H1 (cell line): ENCODE results near the gene RILPL2. TPM values are rescaled to one million over a fixed set of nuclear protein-coding genes. Genes with fewer than 3 reads are reported as not detected.

Experiments used
- CTCF ChIA-PET: fragments of 300-600 bp; sonication (Branson Sonifier 250); formaldehyde crosslinking; loops from one replicate; lab custom pipeline; 2021; ENCODE audit not compliant: partially characterized antibody; lab: Charles Lee
- POLR2A ChIA-PET: fragments of 300-600 bp; sonication (Branson Sonifier 250); formaldehyde crosslinking; loops from one replicate; lab custom pipeline; 2021; ENCODE audit warnings: inconsistent platforms; ENCODE audit not compliant: partially characterized antibody; lab: Charles Lee
- DNase-seq, 2 experiments: peaks; one replicate each; pipeline versions ENCODE4 v3.0.0 to v3.0.0-alpha.2; 2010 to 2022; ENCODE audit warnings: low spot score in 2 of 2, low read depth in 1 of 2, mixed read lengths in 1 of 2
- FAIRE-seq: peaks from 2 replicates; lab custom pipeline; 2011; peaks lifted over from hg19 to GRCh38; lab: Jason Lieb, UNC
- H2AFZ ChIP-seq: 2 replicates; pipeline ENCODE4 v1.8.1; 2012; ENCODE audit warnings: low read length, inconsistent platforms
- H2AK5ac ChIP-seq: 2 replicates; pipeline ENCODE4 v1.6.1; 2013; ENCODE audit warnings: low read depth, low read length
- H2BK120ac ChIP-seq: replicated peaks from 2 replicates; pipeline ENCODE3; 2013; ENCODE audit warnings: low read depth, low read length, inconsistent platforms
- H2BK12ac ChIP-seq: 2 replicates; pipeline ENCODE4 v1.6.1; 2013; ENCODE audit warnings: low read depth, low read length
- H2BK15ac ChIP-seq: 2 replicates; pipeline ENCODE4 v1.6.1; 2013; ENCODE audit warnings: low read length
- H2BK20ac ChIP-seq: 2 replicates; pipeline ENCODE4 v1.6.1; 2013; ENCODE audit warnings: low read length
- H2BK5ac ChIP-seq: 2 replicates; pipeline ENCODE4 v1.6.1; 2013; ENCODE audit warnings: low read depth, low read length
- H3K14ac ChIP-seq: 2 replicates; pipeline ENCODE4 v1.6.1; 2013; ENCODE audit warnings: inconsistent platforms; ENCODE audit not compliant: insufficient read length
- H3K18ac ChIP-seq: 2 replicates; pipeline ENCODE4 v1.6.1; 2013; ENCODE audit warnings: low read length; ENCODE audit errors: extremely low read depth
- H3K23ac ChIP-seq: 2 replicates; pipeline ENCODE4 v1.6.1; 2013; ENCODE audit warnings: inconsistent platforms; ENCODE audit not compliant: insufficient read length
- H3K23me2 ChIP-seq: 2 replicates; pipeline ENCODE4 v1.6.1; 2013; ENCODE audit warnings: low read depth, low read length
- H3K27ac ChIP-seq: 2 replicates; pipeline ENCODE4 v1.6.1; 2011; ENCODE audit warnings: low read depth, low read length, inconsistent platforms
- H3K27me3 ChIP-seq, 4 experiments: replicated peaks in 1 of 4; 1 replicate in 1 of 4; 2 replicates in 3 of 4; pipeline versions ENCODE4 v1.6.1 to v1.8.1; 2011 to 2013; ENCODE audit warnings: low read length in 3 of 4, mild to moderate bottlenecking in 3 of 4, inconsistent platforms in 2 of 4, mixed read lengths in 2 of 4, moderate library complexity in 1 of 4; ENCODE audit not compliant: control insufficient read depth in 3 of 4, insufficient read depth in 3 of 4; ENCODE audit errors: extremely low read depth in 1 of 4
- H3K36me3 ChIP-seq, 4 experiments: 2 replicates each; pipeline versions ENCODE4 v1.6.1 to v1.8.1; 2011 to 2013; ENCODE audit warnings: mild to moderate bottlenecking in 4 of 4, low read length in 3 of 4, moderate library complexity in 2 of 4, control low read depth in 1 of 4, inconsistent platforms in 1 of 4; ENCODE audit not compliant: insufficient read depth in 4 of 4, control insufficient read depth in 2 of 4
- H3K4ac ChIP-seq: replicated peaks from 2 replicates; pipeline ENCODE3; 2013; ENCODE audit warnings: low read length, low read depth, mixed read lengths, inconsistent platforms; ENCODE audit not compliant: insufficient read length
- H3K4me1 ChIP-seq, 4 experiments: replicated peaks in 1 of 4; 1 replicate in 1 of 4; 2 replicates in 3 of 4; pipeline versions ENCODE4 v1.6.1 to v1.8.1; 2011 to 2013; ENCODE audit warnings: low read length in 3 of 4, inconsistent platforms in 2 of 4, mixed read lengths in 1 of 4; ENCODE audit not compliant: insufficient read depth in 4 of 4, control insufficient read depth in 3 of 4
- H3K4me2 ChIP-seq, 2 experiments: 2 replicates each; pipeline versions ENCODE4 v1.6.1 to v1.8.1; 2011 to 2013; ENCODE audit warnings: low read depth in 2 of 2, low read length in 2 of 2, control low read depth in 1 of 2, inconsistent platforms in 1 of 2, mild to moderate bottlenecking in 1 of 2; ENCODE audit not compliant: insufficient read depth in 1 of 2
- H3K4me3 ChIP-seq, 4 experiments: fragments of 200-600, 300-600 bp in 1 of 4; sonication (generic), shearing (Covaris generic), sonication (Bioruptor Twin) in 1 of 4; 2 replicates each; pipeline versions ENCODE4 v1.5.1 to v1.8.1; 2011 to 2016; ENCODE audit warnings: low read length in 4 of 4, low read depth in 3 of 4, control low read depth in 2 of 4, inconsistent platforms in 2 of 4, mild to moderate bottlenecking in 2 of 4, mixed read lengths in 1 of 4, moderate library complexity in 1 of 4; ENCODE audit not compliant: insufficient read depth in 2 of 4; ENCODE audit errors: extremely low read depth in 1 of 4
- H3K56ac ChIP-seq: replicated peaks from 2 replicates; pipeline ENCODE3; 2013; ENCODE audit warnings: low read depth, mild to moderate bottlenecking, mixed read lengths, low read length, inconsistent platforms; ENCODE audit not compliant: insufficient read length
- H3K79me1 ChIP-seq: 2 replicates; pipeline ENCODE4 v1.6.1; 2013; ENCODE audit warnings: low read depth, low read length, control low read depth
- H3K79me2 ChIP-seq, 2 experiments: 2 replicates each; pipeline versions ENCODE4 v1.6.1 to v1.8.1; 2012 to 2013; ENCODE audit warnings: low read length in 2 of 2, mild to moderate bottlenecking in 2 of 2, inconsistent platforms in 1 of 2; ENCODE audit not compliant: insufficient read depth in 2 of 2, control insufficient read depth in 1 of 2
- H3K9ac ChIP-seq, 4 experiments: replicated peaks in 1 of 4; 1 replicate in 1 of 4; 2 replicates in 3 of 4; pipeline versions ENCODE4 v1.6.1 to v1.8.1; 2011 to 2013; ENCODE audit warnings: low read depth in 3 of 4, low read length in 3 of 4, control low read depth in 2 of 4, mild to moderate bottlenecking in 2 of 4, moderate library complexity in 2 of 4, inconsistent platforms in 1 of 4; ENCODE audit errors: extremely low read depth in 1 of 4
- H3K9me3 ChIP-seq, 2 experiments: 2 replicates each; pipeline versions ENCODE4 v1.6.1 to v1.8.1; 2012 to 2013; ENCODE audit warnings: mild to moderate bottlenecking in 2 of 2, moderate library complexity in 2 of 2, control low read depth in 1 of 2, inconsistent platforms in 1 of 2, low read depth in 1 of 2, low read length in 1 of 2, mixed read lengths in 1 of 2; ENCODE audit not compliant: insufficient read depth in 2 of 2
- H4K20me1 ChIP-seq, 2 experiments: replicated peaks in 1 of 2; 2 replicates each; pipeline versions ENCODE3 to v1.8.1; 2011 to 2013; ENCODE audit warnings: inconsistent platforms in 2 of 2, low read length in 2 of 2, mild to moderate bottlenecking in 1 of 2; ENCODE audit not compliant: insufficient read depth in 2 of 2, control insufficient read depth in 1 of 2
- H4K5ac ChIP-seq: 2 replicates; pipeline ENCODE4 v1.6.1; 2013; ENCODE audit warnings: low read length, low read depth, mixed read lengths, inconsistent platforms; ENCODE audit not compliant: insufficient read length
- H4K8ac ChIP-seq: 2 replicates; pipeline ENCODE4 v1.8.0; 2013; ENCODE audit warnings: mild to moderate bottlenecking, moderate library complexity, low read length, inconsistent platforms; ENCODE audit not compliant: insufficient read depth; ENCODE audit errors: extremely low read depth
- H4K91ac ChIP-seq: replicated peaks from 2 replicates; pipeline ENCODE3; 2013; ENCODE audit warnings: low read length, mixed read lengths, inconsistent platforms; ENCODE audit not compliant: insufficient read length
- ASH2L ChIP-seq: fragments of 200-600, 300-600 bp; sonication (generic); IDR thresholded peaks from one replicate; pipeline ENCODE4 v1.7.1; 2017; ENCODE audit warnings: low read length
- EGR1 ChIP-seq: IDR thresholded peaks from 2 replicates; pipeline ENCODE4 v1.6.1; 2011; ENCODE audit warnings: low read depth, low read length, borderline replicate concordance
- EP300 ChIP-seq, 2 experiments: IDR thresholded peaks; 1 replicate in 1 of 2; 2 replicates in 1 of 2; pipeline ENCODE4 v1.6.1; 2011 to 2012; ENCODE audit warnings: low read depth in 2 of 2, low read length in 2 of 2, mild to moderate bottlenecking in 2 of 2, borderline replicate concordance in 1 of 2, inconsistent platforms in 1 of 2, moderate library complexity in 1 of 2
- FOSL1 ChIP-seq: IDR thresholded peaks from 2 replicates; pipeline ENCODE4 v1.6.1; 2011; ENCODE audit warnings: mild to moderate bottlenecking, low read depth, low read length, moderate library complexity; ENCODE audit not compliant: insufficient read depth
- GTF2F1 ChIP-seq: IDR thresholded peaks from 2 replicates; pipeline ENCODE4 v1.6.1; 2012; ENCODE audit warnings: low read depth, low read length, improper control_type of control experiment, borderline replicate concordance
- JUN ChIP-seq: IDR thresholded peaks from 2 replicates; pipeline ENCODE4 v1.6.1; 2011; ENCODE audit warnings: low read depth, mild to moderate bottlenecking, improper control_type of control experiment, low read length
- KDM4A ChIP-seq: IDR thresholded peaks from one replicate; pipeline ENCODE4 v1.7.1; 2012; ENCODE audit warnings: low read depth, mild to moderate bottlenecking, moderate library complexity, low read length, inconsistent platforms; ENCODE audit not compliant: severe bottlenecking
- KDM5A ChIP-seq: fragments of 200-600 bp; IDR thresholded peaks from 2 replicates; pipeline ENCODE4 v1.7.1; 2012; ENCODE audit warnings: mild to moderate bottlenecking, low read length, inconsistent platforms, mixed read lengths
- NRF1 ChIP-seq: IDR thresholded peaks from 2 replicates; pipeline ENCODE4 v1.6.1; 2011; ENCODE audit warnings: mild to moderate bottlenecking, low read depth, low read length, improper control_type of control experiment
- POLR2AphosphoS5 ChIP-seq: IDR thresholded peaks from 2 replicates; pipeline ENCODE4 v1.6.1; 2011; ENCODE audit warnings: low read depth, low read length
- SIN3A ChIP-seq, 2 experiments: IDR thresholded peaks in 1 of 2; conservative IDR thresholded peaks in 1 of 2; 2 replicates each; pipeline ENCODE4 v1.6.1; 2011 to 2012; ENCODE audit warnings: low read length in 2 of 2, improper control_type of control experiment in 1 of 2, low read depth in 1 of 2, mild to moderate bottlenecking in 1 of 2
- WGBS, 2 experiments: shearing (Covaris generic) in 1 of 2; methylation state at CpG; one replicate each; pipeline versions ENCODE4 v1.1.6 to v1.1.7; 2013 to 2015; ENCODE audit warnings: low lambda C conversion rate in 2 of 2, mixed read lengths in 2 of 2, inconsistent platforms in 1 of 2, low coverage in 1 of 2, missing lambda C conversion rate in 1 of 2; ENCODE audit not compliant: insufficient replicate concordance in 2 of 2, insufficient coverage in 1 of 2, insufficient read length in 1 of 2; ENCODE audit errors: extremely low coverage in 1 of 2, missing lambda C conversion rate in 1 of 2; 5-methylcytosine and 5-hydroxymethylcytosine counted together
- polyA plus RNA-seq, 7 experiments: library from polyadenylated mRNA; depleted of rRNA in 3 of 7; stranded (reverse) in 5 of 7; unstranded in 2 of 7; fragments of >200 nt in 5 of 7; fragments of 200-250 nt in 2 of 7; gene quantifications; 1 replicate in 5 of 7; 2 replicates in 1 of 7; 4 replicates in 1 of 7; pipeline versions ENCODE4 v1.2.1 to v1.2.3, GENCODE V29; 2011 to 2013; ENCODE audit warnings: missing spikeins in 2 of 7, mixed read lengths in 2 of 7
- total RNA-seq: library from RNA; stranded (reverse); fragmentation: NEBNext Ultra II Directional; extraction: Animal tissue kit (Norgen Biotek cat#: 25700); gene quantifications from 2 replicates; pipeline ENCODE4 v1.2.1, GENCODE V29; 2021

The RILPL2 gene
- total and polyA plus RNA-seq, 2 of the 8 experiments (the other 6 are each of a cell fraction or from before 2014, with no cell fraction given), result 0.77 to 1.4 TPM

- Histone ChIP-seq H2BK120ac (no peak within 1 kb of the TSS), H3K4me3 (peak within 1 kb of the TSS; percentile 77 to 98 (median 84)), H3K18ac (peak within 1 kb of the TSS; percentile 100), H3K27me3 (no peaks in the 10 kb centered on the region), H4K91ac (peak within 1 kb of the TSS; percentile 94), H2AFZ (peak within 1 kb of the TSS; percentile 47), H2AK5ac (no peak within 1 kb of the TSS), H3K79me1 (no peaks in the 10 kb centered on the region), H3K23ac (no peak within 1 kb of the TSS), H4K8ac (peak within 1 kb of the TSS; percentile 100; the same call in 1 of the 2 replicates), H3K4me2 (peak within 1 kb of the TSS; percentile 65 to 70), H4K20me1 (peaks cover 0 to 2% of the 10 kb centered on the region in 2 experiments), H2BK20ac (no peak within 1 kb of the TSS), H3K23me2 (0 out of 2 replicates have a peak, but pooled peaks cover 1% of the 10 kb centered on the region), H3K56ac (peak within 1 kb of the TSS; percentile 95), H3K9ac (peak within 1 kb of the TSS; percentile 76 to 98 (median 88)), H3K27ac (peak within 1 kb of the TSS; percentile 98), H3K14ac (no peak within 1 kb of the TSS), H3K79me2 (no peaks in the 10 kb centered on the region), H2BK15ac (no peak within 1 kb of the TSS; the same call in 1 of the 2 replicates), H3K4me1 (no peaks in the 10 kb centered on the region), H3K9me3 (no peaks in the 10 kb centered on the region), H3K36me3 (no peaks in the 10 kb centered on the region), H3K4ac (no peak within 1 kb of the TSS), H2BK5ac (peak within 1 kb of the TSS; percentile 99), H2BK12ac (peak within 1 kb of the TSS; percentile 87), H4K5ac (peak within 1 kb of the TSS; percentile 85)
- DNase-seq (peak; percentile 43 to 81), FAIRE-seq (no peak)
- WGBS, 2 experiments, result 0% methylated on average over 42 of the region's 48 CpGs; no CpG with 5 or more reads in 1 of the 2 experiments
- ChIA-PET CTCF (no interaction called here), POLR2A (interaction anchor here (0.5 to 2.8 kb wide), 18 partner anchors 9 to 254 kb away, joined by 3 to 9 read pairs (median 3); partner anchors contain the start of genes ATP6V0A2 and KMT5A)
- peak; percentile 96 for TF ChIP-seq ASH2L
- TF ChIP-seq EP300 (IDR thresholded peaks at IDR 0.05; ENCODE audit: borderline replicate concordance in 1 of 2, low read depth in 2 of 2, low read length in 2 of 2), result peak in 1 of 2 experiments; percentile 98; a peak in 1 of 3 replicates
- TF ChIP-seq POLR2AphosphoS5, result peak; percentile 91
- no peak for TF ChIP-seq GTF2F1
- TF ChIP-seq EGR1, result peak; percentile 62; the same call in 1 of the 2 replicates
- 0 out of 4 replicates have a peak, but pooled peaks of 1 of the 2 experiments have one; percentile 23 for TF ChIP-seq SIN3A (conservative IDR thresholded peaks at IDR 0.05 in 1 of 2, IDR thresholded peaks at IDR 0.05 in 1 of 2; ENCODE audit: low read depth in 1 of 2, low read length in 2 of 2)
- TF ChIP-seq FOSL1, result no peak
- TF ChIP-seq KDM5A, result peak; percentile 55; the same call in 1 of the 2 replicates
- no peak for TF ChIP-seq JUN
- peak; percentile 69 for TF ChIP-seq KDM4A
- TF ChIP-seq NRF1, result peak; percentile 68
Observed at GRCh38 chr12:123457980-123458779, 21.7 kb upstream of the RILPL2 start, which contains the start of gene SNRNP35. TSS of gene SNRNP35 (plus strand) at chr12:123458139. CDS start at chr12:123465541, 7,402 bp downstream.
